Measurements from ENCODE around the gene MVB12B.

GRCh38 chr9:126399789-126400188, 73.2 kb downstream of the MVB12B start:
- TF ChIP-seq, protein P1, sequence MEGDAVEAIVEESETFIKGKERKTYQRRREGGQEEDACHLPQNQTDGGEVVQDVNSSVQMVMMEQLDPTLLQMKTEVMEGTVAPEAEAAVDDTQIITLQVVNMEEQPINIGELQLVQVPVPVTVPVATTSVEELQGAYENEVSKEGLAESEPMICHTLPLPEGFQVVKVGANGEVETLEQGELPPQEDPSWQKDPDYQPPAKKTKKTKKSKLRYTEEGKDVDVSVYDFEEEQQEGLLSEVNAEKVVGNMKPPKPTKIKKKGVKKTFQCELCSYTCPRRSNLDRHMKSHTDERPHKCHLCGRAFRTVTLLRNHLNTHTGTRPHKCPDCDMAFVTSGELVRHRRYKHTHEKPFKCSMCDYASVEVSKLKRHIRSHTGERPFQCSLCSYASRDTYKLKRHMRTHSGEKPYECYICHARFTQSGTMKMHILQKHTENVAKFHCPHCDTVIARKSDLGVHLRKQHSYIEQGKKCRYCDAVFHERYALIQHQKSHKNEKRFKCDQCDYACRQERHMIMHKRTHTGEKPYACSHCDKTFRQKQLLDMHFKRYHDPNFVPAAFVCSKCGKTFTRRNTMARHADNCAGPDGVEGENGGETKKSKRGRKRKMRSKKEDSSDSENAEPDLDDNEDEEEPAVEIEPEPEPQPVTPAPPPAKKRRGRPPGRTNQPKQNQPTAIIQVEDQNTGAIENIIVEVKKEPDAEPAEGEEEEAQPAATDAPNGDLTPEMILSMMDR (IDR thresholded peaks at IDR 0.05; ENCODE audit: low read depth, low read length) = no peak
- TF ChIP-seq MAX (IDR thresholded peaks at IDR 0.05; ENCODE audit: low read depth, low read length) = no peak
- no peak for TF ChIP-seq POLR2A (IDR thresholded peaks at IDR 0.05; ENCODE audit: extremely low read depth, insufficient read length)
